ENCODE measurements around the gene ITGA1.
"Not testable (repeated sequence)": the region's sequence is repeated elsewhere in the genome, so short reads cannot be mapped to it uniquely, and the experiment has no call there.

GRCh38 chr5:52818807-52819206 is 31.1 kb downstream of the ITGA1 start:
- TF ChIP-seq, protein P1, sequence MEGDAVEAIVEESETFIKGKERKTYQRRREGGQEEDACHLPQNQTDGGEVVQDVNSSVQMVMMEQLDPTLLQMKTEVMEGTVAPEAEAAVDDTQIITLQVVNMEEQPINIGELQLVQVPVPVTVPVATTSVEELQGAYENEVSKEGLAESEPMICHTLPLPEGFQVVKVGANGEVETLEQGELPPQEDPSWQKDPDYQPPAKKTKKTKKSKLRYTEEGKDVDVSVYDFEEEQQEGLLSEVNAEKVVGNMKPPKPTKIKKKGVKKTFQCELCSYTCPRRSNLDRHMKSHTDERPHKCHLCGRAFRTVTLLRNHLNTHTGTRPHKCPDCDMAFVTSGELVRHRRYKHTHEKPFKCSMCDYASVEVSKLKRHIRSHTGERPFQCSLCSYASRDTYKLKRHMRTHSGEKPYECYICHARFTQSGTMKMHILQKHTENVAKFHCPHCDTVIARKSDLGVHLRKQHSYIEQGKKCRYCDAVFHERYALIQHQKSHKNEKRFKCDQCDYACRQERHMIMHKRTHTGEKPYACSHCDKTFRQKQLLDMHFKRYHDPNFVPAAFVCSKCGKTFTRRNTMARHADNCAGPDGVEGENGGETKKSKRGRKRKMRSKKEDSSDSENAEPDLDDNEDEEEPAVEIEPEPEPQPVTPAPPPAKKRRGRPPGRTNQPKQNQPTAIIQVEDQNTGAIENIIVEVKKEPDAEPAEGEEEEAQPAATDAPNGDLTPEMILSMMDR (conservative IDR thresholded peaks at IDR 0.05; ENCODE audit: low read length), result not testable (repeated sequence)
- TF ChIP-seq EZH2phosphoT487 (IDR thresholded peaks at IDR 0.05; ENCODE audit: borderline replicate concordance, low read depth, low read length), result not testable (repeated sequence)

All from OCI-LY7 (cell line).